Mesendoderm (in vitro differentiated cells): ENCODE data around the gene PI4KB.

ENCODE experiments used
- DNase-seq: peaks from one replicate; pipeline ENCODE4 v3.0.0; 2013
- H2AK5ac ChIP-seq: 2 replicates; pipeline ENCODE4 v1.6.1; 2013; ENCODE audit warnings: low read length, inconsistent platforms
- H2BK120ac ChIP-seq: 2 replicates; pipeline ENCODE4 v1.6.1; 2013; ENCODE audit warnings: low read depth, mild to moderate bottlenecking, low read length, moderate library complexity, mixed read lengths
- H2BK15ac ChIP-seq: replicated peaks from 2 replicates; pipeline ENCODE4 v1.6.1; 2013; ENCODE audit warnings: low read depth, mild to moderate bottlenecking, moderate library complexity
- H2BK5ac ChIP-seq: 2 replicates; pipeline ENCODE4 v1.6.1; 2013; ENCODE audit warnings: low read length, inconsistent platforms
- H3K18ac ChIP-seq: 2 replicates; pipeline ENCODE4 v1.6.1; 2013; ENCODE audit warnings: mild to moderate bottlenecking, low read length, mixed read lengths
- H3K23ac ChIP-seq: one replicate; pipeline ENCODE4 v1.6.1; 2013; ENCODE audit warnings: low read length
- H3K27ac ChIP-seq: 2 replicates; pipeline ENCODE4 v1.5.1; 2013; ENCODE audit warnings: low read depth, mild to moderate bottlenecking, inconsistent platforms, low read length, moderate library complexity
- H3K27me3 ChIP-seq: 2 replicates; pipeline ENCODE4 v1.6.1; 2013; ENCODE audit warnings: low read length, control low read depth, mild to moderate bottlenecking, inconsistent platforms; ENCODE audit not compliant: insufficient read depth, poor library complexity
- H3K36me3 ChIP-seq: 2 replicates; pipeline ENCODE4 v1.6.1; 2013; ENCODE audit warnings: low read length, inconsistent platforms; ENCODE audit not compliant: control insufficient read depth, insufficient read depth
- H3K4ac ChIP-seq: one replicate; pipeline ENCODE4 v1.6.1; 2013; ENCODE audit warnings: low read depth, mild to moderate bottlenecking, low read length, moderate library complexity
- H3K4me1 ChIP-seq: 2 replicates; pipeline ENCODE4 v1.6.1; 2013; ENCODE audit warnings: low read depth, low read length, inconsistent platforms; ENCODE audit not compliant: control insufficient read depth
- H3K4me2 ChIP-seq: 2 replicates; pipeline ENCODE4 v1.6.1; 2013; ENCODE audit warnings: low read length
- H3K4me3 ChIP-seq: 2 replicates; pipeline ENCODE4 v1.5.1; 2013; ENCODE audit warnings: mild to moderate bottlenecking, low read length
- H3K56ac ChIP-seq: one replicate; pipeline ENCODE4 v1.6.1; 2013; ENCODE audit warnings: low read length
- H3K79me1 ChIP-seq: 2 replicates; pipeline ENCODE4 v1.6.1; 2013; ENCODE audit warnings: low read length, inconsistent platforms
- H3K79me2 ChIP-seq: 2 replicates; pipeline ENCODE4 v1.6.1; 2013; ENCODE audit warnings: mild to moderate bottlenecking, low read length; ENCODE audit not compliant: control insufficient read depth, insufficient read depth
- H3K9ac ChIP-seq: 2 replicates; pipeline ENCODE4 v1.6.1; 2013; ENCODE audit warnings: low read length, inconsistent platforms
- H4K5ac ChIP-seq: one replicate; pipeline ENCODE4 v1.6.1; 2013; ENCODE audit warnings: low read length
- H4K8ac ChIP-seq: one replicate; pipeline ENCODE4 v1.6.1; 2013; ENCODE audit warnings: low read depth, mild to moderate bottlenecking, control low read depth, low read length, moderate library complexity
- WGBS: extraction: QIAGEN DNeasy Blood & Tissue Kit; methylation state at CpG from one replicate; pipeline ENCODE4 v1.1.7; 2013; ENCODE audit warnings: low lambda C conversion rate, missing lambda C conversion rate; ENCODE audit not compliant: insufficient coverage; ENCODE audit errors: extremely low coverage; 5-methylcytosine and 5-hydroxymethylcytosine counted together

PI4KB gene

GRCh38 chr1:151327903-151328674 lies 873 bp upstream of the PI4KB start:
- H3K36me3 ChIP-seq, result no peaks in the 10 kb centered on the region
- H3K79me2 ChIP-seq, result peaks cover 7% of the 10 kb centered on the region
- no peak overlapping the region for H2AK5ac ChIP-seq
- H3K4me2 ChIP-seq, result peak overlapping the region; percentile 75
- no peak overlapping the region for H3K27ac ChIP-seq
- no peak overlapping the region for H3K23ac ChIP-seq
- H3K56ac ChIP-seq, result peak overlapping the region; percentile 76
- no peak overlapping the region for H2BK5ac ChIP-seq
- H2BK120ac ChIP-seq, result no peak overlapping the region
- H3K27me3 ChIP-seq, result no peaks in the 10 kb centered on the region
- DNase-seq, result peak; percentile 63
- WGBS, result no CpG with 5 or more reads among the region's 34 CpGs
- H3K9ac ChIP-seq, result peak overlapping the region; percentile 82
- no peak overlapping the region for H3K18ac ChIP-seq
- H3K4me1 ChIP-seq, result peaks cover 4% of the 10 kb centered on the region
- H3K4ac ChIP-seq, result no peak overlapping the region
- peak overlapping the region; percentile 59 for H4K5ac ChIP-seq
- H2BK15ac ChIP-seq, result no peak overlapping the region
- H3K79me1 ChIP-seq, result peaks cover 8% of the 10 kb centered on the region
- H4K8ac ChIP-seq, result no peak overlapping the region
- peak overlapping the region; percentile 55 for H3K4me3 ChIP-seq

- Histone ChIP-seq H2BK5ac (no peak overlapping the region), H4K5ac (no peak overlapping the region), H3K4me2 (peak overlapping the region; percentile 95), H3K18ac (peak overlapping the region; percentile 34), H3K4me3 (peak overlapping the region; percentile 43), H3K27me3 (no peaks in the 10 kb centered on the region), H3K79me1 (peaks cover 8% of the 10 kb centered on the region), H3K56ac (peak overlapping the region; percentile 85), H3K23ac (no peak overlapping the region), H3K27ac (no peak overlapping the region), H2BK15ac (no peak overlapping the region), H3K4ac (no peak overlapping the region), H3K36me3 (no peaks in the 10 kb centered on the region), H3K9ac (peak overlapping the region; percentile 76), H3K4me1 (peaks cover 4% of the 10 kb centered on the region), H3K79me2 (peaks cover 7% of the 10 kb centered on the region), H2BK120ac (no peak overlapping the region), H2AK5ac (no peak overlapping the region), H4K8ac (peak overlapping the region; percentile 3)
- DNase-seq, result peak; percentile 29
- WGBS, result no CpG with 5 or more reads among the region's 12 CpGs
Measured at GRCh38 chr1:151326619-151327222, 495 bp downstream of the PI4KB start.

- Histone ChIP-seq H2BK15ac (no peak overlapping the region), H3K4me3 (no peak overlapping the region)
Measured at GRCh38 chr1:151325646-151326429, 1.4 kb downstream of the PI4KB start.

DNA sequence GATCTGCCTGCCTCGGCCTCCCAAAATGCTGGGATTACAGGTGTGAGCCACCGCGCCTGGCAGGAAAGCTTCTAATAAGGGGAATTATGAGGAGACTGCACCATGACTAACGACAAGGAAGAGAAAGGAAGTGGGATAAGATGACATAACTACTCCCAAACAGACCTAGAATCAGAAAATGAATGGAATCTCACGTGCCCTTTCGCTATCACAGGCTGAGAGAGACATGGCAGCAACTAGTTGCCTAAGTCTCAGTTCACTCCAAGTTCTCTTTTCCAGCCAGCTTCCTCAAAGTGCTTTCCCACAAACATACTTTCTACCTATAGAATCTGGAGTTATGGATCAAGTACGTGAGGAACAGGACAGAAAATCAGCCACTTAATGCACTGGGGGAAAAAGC lies 2.0 kb downstream of the PI4KB start:
- Histone ChIP-seq H3K27me3 (no peaks in the 10 kb centered on the region), H3K4me3 (no peak overlapping the region), H3K4me2 (no peak overlapping the region), H2AK5ac (no peak overlapping the region), H2BK120ac (no peak overlapping the region), H3K36me3 (no peaks in the 10 kb centered on the region), H2BK15ac (no peak overlapping the region), H3K9ac (no peak overlapping the region), H3K79me1 (peaks cover 8% of the 10 kb centered on the region), H3K18ac (no peak overlapping the region), H3K23ac (no peak overlapping the region), H3K4ac (no peak overlapping the region), H3K4me1 (peaks cover 4% of the 10 kb centered on the region), H3K56ac (no peak overlapping the region), H3K79me2 (peaks cover 7% of the 10 kb centered on the region), H3K27ac (no peak overlapping the region), H4K8ac (no peak overlapping the region), H2BK5ac (no peak overlapping the region), H4K5ac (no peak overlapping the region)
- no peak for DNase-seq
- no CpG with 5 or more reads among the region's 7 CpGs for WGBS

More at GRCh38 chr1:151325646-151326429, 1.4 kb downstream of the PI4KB start:
- Histone ChIP-seq H3K9ac (no peak overlapping the region), H4K5ac (no peak overlapping the region), H2BK120ac (no peak overlapping the region), H3K4ac (no peak overlapping the region), H4K8ac (no peak overlapping the region), H3K56ac (peak overlapping the region; percentile 44), H3K18ac (no peak overlapping the region), H2BK5ac (no peak overlapping the region), H3K4me2 (no peak overlapping the region), H2AK5ac (no peak overlapping the region), H3K27ac (no peak overlapping the region), H3K4me1 (peaks cover 4% of the 10 kb centered on the region), H3K79me1 (peaks cover 8% of the 10 kb centered on the region), H3K23ac (no peak overlapping the region), H3K36me3 (no peaks in the 10 kb centered on the region), H3K27me3 (no peaks in the 10 kb centered on the region), H3K79me2 (peaks cover 7% of the 10 kb centered on the region)
- WGBS, result no CpG with 5 or more reads among the region's 5 CpGs
- no peak for DNase-seq

GRCh38 chr1:151324390-151324930 lies 2.8 kb downstream of the PI4KB start:
- Histone ChIP-seq H3K4me2 (no peak overlapping the region), H3K79me1 (peaks cover 8% of the 10 kb centered on the region), H4K5ac (no peak overlapping the region), H3K4ac (no peak overlapping the region), H3K27ac (no peak overlapping the region), H2AK5ac (no peak overlapping the region), H4K8ac (no peak overlapping the region), H2BK5ac (no peak overlapping the region), H2BK120ac (no peak overlapping the region), H3K4me1 (peaks cover 4% of the 10 kb centered on the region), H3K36me3 (no peaks in the 10 kb centered on the region), H3K9ac (no peak overlapping the region), H3K27me3 (no peaks in the 10 kb centered on the region), H3K23ac (no peak overlapping the region), H3K4me3 (no peak overlapping the region), H2BK15ac (no peak overlapping the region), H3K79me2 (peaks cover 7% of the 10 kb centered on the region), H3K18ac (no peak overlapping the region), H3K56ac (no peak overlapping the region)
- no CpG with 5 or more reads among the region's 4 CpGs for WGBS
- DNase-seq, result no peak
